Measurements from ENCODE around the gene ANKRD60.

GRCh38 chr20:58192567-58192966 is 35.9 kb downstream of the ANKRD60 start:
- TF ChIP-seq POLR2A (IDR thresholded peaks at IDR 0.05; ENCODE audit: low read depth, low read length) (no peak), MXI1 (IDR thresholded peaks at IDR 0.05; ENCODE audit: borderline replicate concordance, low read depth, low read length) (no peak), FOS (IDR thresholded peaks at IDR 0.05; ENCODE audit: low read depth, low read length) (no peak), RFX5 (IDR thresholded peaks at IDR 0.05; ENCODE audit: low read depth, low read length) (no peak)
- TF ChIP-seq, protein P1, sequence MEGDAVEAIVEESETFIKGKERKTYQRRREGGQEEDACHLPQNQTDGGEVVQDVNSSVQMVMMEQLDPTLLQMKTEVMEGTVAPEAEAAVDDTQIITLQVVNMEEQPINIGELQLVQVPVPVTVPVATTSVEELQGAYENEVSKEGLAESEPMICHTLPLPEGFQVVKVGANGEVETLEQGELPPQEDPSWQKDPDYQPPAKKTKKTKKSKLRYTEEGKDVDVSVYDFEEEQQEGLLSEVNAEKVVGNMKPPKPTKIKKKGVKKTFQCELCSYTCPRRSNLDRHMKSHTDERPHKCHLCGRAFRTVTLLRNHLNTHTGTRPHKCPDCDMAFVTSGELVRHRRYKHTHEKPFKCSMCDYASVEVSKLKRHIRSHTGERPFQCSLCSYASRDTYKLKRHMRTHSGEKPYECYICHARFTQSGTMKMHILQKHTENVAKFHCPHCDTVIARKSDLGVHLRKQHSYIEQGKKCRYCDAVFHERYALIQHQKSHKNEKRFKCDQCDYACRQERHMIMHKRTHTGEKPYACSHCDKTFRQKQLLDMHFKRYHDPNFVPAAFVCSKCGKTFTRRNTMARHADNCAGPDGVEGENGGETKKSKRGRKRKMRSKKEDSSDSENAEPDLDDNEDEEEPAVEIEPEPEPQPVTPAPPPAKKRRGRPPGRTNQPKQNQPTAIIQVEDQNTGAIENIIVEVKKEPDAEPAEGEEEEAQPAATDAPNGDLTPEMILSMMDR (conservative IDR thresholded peaks at IDR 0.05; ENCODE audit: low read depth, low read length) = peak; percentile 52

All from IMR-90 (cell line).